ENCODE measurements around the gene PRELID2.
"Not testable (repeated sequence)": the region's sequence is repeated elsewhere in the genome, so short reads cannot be mapped to it uniquely, and the experiment has no call there.

PRELID2 gene

DNA sequence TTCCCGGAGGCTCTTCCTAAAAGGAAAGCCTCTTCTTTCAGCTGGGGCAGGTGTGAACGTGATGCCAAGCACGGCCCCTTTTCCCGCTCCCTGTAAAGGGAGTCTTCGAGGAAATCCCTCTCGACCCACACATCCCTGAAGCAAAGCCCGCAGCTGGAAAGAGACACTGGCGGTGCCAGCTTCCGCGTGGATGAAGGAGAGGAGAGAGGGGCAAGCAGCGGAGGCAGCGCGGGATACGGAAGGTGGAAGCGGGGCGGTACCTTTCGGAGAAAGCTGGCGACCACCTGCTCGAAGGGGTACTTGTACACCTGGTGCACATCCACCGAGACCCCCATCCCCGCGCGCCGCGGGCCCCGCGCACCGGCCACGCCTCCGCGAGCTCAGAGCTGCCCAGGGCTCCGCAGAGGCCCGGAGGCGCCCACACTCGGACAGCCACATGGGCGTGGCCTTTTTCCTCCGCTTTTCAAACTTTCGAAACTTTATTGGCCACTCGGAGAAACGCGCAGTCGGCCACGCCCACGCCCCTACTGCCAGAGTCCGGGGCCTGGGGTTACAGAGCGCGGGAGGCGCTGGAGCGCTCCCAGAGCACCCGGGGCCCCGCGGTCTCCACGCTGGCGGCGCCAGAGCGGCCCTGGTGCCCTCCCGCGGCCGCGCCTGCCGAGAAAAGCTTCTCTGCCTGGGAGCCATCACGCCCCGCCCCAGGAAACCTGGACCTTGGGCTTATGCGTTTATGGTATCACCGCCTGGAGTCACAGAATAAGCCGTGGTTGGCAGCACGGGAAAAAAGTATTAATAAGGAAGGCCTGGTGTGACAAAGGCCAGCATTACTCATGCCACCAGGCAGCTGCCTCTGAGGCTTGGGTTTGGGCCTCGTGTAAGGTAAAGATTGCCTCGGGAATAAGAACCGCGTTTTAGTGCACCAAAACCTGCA lies at the start of gene PRELID2:
Gene PRELID2, minus strand, starts transcription at position 426 of the 931 bp plus-strand sequence. Its CDS starts 91 bp downstream, at position 335.
- no peak within 1 kb of the TSS for H3K27ac ChIP-seq
- TF ChIP-seq CTCF (conservative IDR thresholded peaks at IDR 0.05) = no peak
- no peak for TF ChIP-seq ZFX (IDR thresholded peaks at IDR 0.05)

GRCh38 chr5:145874765-145875164 lies 39.6 kb upstream of the PRELID2 start:
- no peak overlapping the region for H3K27ac ChIP-seq
- TF ChIP-seq CTCF (conservative IDR thresholded peaks at IDR 0.05) = no peak
- TF ChIP-seq ZFX (IDR thresholded peaks at IDR 0.05) = no peak

- no peak within 1 kb of the TSS for H3K27ac ChIP-seq
- no peak for TF ChIP-seq ZFX (IDR thresholded peaks at IDR 0.05)
- TF ChIP-seq CTCF (conservative IDR thresholded peaks at IDR 0.05) = no peak
Observed at GRCh38 chr5:145872914-145873313, 37.8 kb upstream of the PRELID2 start, which contains the start of gene GRXCR2. GRXCR2 (minus strand) TSS chr5:145873014; CDS start chr5:145872968, 46 bp downstream.

GRCh38 chr5:145872486-145872885 lies 37.3 kb upstream of the PRELID2 start:
- no peak for TF ChIP-seq ZFX (IDR thresholded peaks at IDR 0.05)
- TF ChIP-seq CTCF (conservative IDR thresholded peaks at IDR 0.05) = no peak
- no peak overlapping the region for H3K27ac ChIP-seq

GRCh38 chr5:145869753-145870152 lies 34.6 kb upstream of the PRELID2 start:
- H3K27ac ChIP-seq = no peak overlapping the region
- TF ChIP-seq ZFX (IDR thresholded peaks at IDR 0.05) (no peak), CTCF (conservative IDR thresholded peaks at IDR 0.05) (no peak)

DNA sequence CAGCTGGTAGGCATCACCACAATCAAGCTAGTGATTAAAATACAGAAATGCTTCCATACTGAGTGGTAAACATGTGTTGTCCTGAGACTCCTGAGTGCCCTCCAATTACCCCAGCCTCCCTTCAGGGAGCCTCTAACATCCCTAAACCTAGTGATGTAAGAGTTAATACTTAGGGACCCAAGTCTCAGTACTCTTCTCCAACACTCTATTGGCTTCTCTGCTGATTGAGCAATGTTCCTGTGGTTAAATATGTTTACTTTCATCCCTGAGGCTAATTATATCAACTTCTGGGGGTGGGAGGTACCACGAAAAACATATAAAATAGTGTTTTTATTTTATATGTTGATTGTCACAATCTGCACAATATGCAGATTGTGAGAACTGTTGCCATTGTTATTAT lies 32.7 kb upstream of the PRELID2 start:
- no peak for TF ChIP-seq CTCF (conservative IDR thresholded peaks at IDR 0.05)
- TF ChIP-seq ZFX (IDR thresholded peaks at IDR 0.05) = no peak
- H3K27ac ChIP-seq = no peak overlapping the region

DNA sequence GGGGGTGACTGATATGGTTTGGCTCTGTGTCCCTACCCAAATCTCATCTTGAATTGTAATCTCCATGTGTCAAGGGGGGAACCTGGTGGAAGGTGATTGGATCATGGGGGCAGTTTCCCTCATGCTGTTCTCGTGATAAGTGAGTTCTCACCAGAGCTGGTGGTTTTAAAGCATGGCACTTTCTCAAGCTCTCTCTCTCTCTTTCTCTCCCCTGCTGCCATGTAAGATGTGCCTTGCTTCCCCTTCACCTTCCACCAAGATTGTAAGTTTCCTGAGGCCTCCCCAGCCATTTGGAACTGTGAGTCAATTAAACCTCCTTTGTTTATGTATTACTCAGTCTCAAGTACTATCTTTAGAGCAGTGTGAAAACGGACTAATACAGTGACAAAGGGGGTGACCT lies 29.3 kb upstream of the PRELID2 start:
- H3K27ac ChIP-seq = not testable (repeated sequence)
